Measurements from ENCODE around the gene SMAD6. TPM values are rescaled to one million over a fixed set of nuclear protein-coding genes. Genes with fewer than 3 reads are reported as not detected.

Gene SMAD6
- total RNA-seq, 1 experiment from 2014 or later = 58.6 TPM

DNA sequence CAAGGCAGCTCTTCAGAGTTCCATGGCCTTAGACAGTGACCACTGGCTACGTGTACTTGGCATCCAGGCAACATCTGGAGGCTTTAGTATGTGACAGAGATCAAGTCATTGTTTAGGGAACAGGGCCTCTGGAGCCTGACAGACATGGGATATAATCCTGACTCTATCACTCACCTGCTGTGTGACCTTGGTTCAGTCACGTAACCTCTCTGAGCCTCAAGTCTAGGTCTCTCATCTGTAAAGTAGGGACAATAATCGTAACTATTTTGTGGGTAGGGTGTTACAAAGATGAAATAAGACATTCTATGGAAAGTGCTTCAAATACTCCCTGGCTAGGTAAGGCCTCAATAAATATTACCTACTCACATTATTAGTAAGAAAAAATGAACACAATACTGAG is 114.2 kb downstream of the SMAD6 start:
- TF ChIP-seq, protein P1, sequence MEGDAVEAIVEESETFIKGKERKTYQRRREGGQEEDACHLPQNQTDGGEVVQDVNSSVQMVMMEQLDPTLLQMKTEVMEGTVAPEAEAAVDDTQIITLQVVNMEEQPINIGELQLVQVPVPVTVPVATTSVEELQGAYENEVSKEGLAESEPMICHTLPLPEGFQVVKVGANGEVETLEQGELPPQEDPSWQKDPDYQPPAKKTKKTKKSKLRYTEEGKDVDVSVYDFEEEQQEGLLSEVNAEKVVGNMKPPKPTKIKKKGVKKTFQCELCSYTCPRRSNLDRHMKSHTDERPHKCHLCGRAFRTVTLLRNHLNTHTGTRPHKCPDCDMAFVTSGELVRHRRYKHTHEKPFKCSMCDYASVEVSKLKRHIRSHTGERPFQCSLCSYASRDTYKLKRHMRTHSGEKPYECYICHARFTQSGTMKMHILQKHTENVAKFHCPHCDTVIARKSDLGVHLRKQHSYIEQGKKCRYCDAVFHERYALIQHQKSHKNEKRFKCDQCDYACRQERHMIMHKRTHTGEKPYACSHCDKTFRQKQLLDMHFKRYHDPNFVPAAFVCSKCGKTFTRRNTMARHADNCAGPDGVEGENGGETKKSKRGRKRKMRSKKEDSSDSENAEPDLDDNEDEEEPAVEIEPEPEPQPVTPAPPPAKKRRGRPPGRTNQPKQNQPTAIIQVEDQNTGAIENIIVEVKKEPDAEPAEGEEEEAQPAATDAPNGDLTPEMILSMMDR (IDR thresholded peaks at IDR 0.05; ENCODE audit: unreplicated experiment) = no peak
- peaks cover 4% of the 10 kb centered on the region for H3K36me3 Mint-ChIP-seq (ENCODE audit: insufficient read depth, unreplicated experiment)
- H3K4me3 Mint-ChIP-seq (ENCODE audit: low read depth, unreplicated experiment) = no peak overlapping the region
- CTCF ChIA-PET = no interaction called here
- peaks cover 3% of the 10 kb centered on the region for H3K9me3 Mint-ChIP-seq (ENCODE audit: low read depth, unreplicated experiment)
- H3K4me1 Mint-ChIP-seq (ENCODE audit: low read depth, unreplicated experiment) = peaks cover 26% of the 10 kb centered on the region
- BruUV-seq (replicated peaks) = no TSS peak
- no peaks in the 10 kb centered on the region for H3K27me3 Mint-ChIP-seq (ENCODE audit: unreplicated experiment)
- intact Hi-C loops (cut with micrococcal nuclease; ENCODE audit: unreplicated experiment) = no loop called here
- H3K27ac Mint-ChIP-seq (ENCODE audit: unreplicated experiment) = no peak overlapping the region
- no peak for DNase-seq

DNA sequence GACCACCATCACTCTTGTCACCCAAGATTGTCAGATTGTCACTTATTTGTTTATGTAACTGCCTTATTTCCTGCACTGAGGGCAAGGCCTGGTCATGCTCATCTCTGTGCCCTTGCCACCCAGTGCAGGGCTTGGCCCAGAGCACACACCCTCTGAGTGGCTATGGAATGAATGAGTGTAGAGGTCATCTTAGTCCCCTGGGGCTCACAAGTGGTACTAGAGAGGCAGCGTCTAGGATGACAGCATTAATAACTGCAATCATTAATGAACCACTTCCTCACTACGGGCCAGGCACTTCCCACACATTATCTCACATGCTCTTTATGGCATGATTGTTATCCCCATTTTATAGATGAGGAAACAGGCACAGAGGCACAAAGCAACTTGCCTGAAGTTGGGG is 117.0 kb downstream of the SMAD6 start:
- H3K27ac Mint-ChIP-seq (ENCODE audit: unreplicated experiment) = no peak overlapping the region
- DNase-seq = peak; percentile 26
- no peaks in the 10 kb centered on the region for H3K27me3 Mint-ChIP-seq (ENCODE audit: unreplicated experiment)
- H3K9me3 Mint-ChIP-seq (ENCODE audit: low read depth, unreplicated experiment) = no peaks in the 10 kb centered on the region
- peaks cover 4% of the 10 kb centered on the region for H3K36me3 Mint-ChIP-seq (ENCODE audit: insufficient read depth, unreplicated experiment)
- no TSS peak for BruUV-seq (replicated peaks)
- peaks cover 26% of the 10 kb centered on the region for H3K4me1 Mint-ChIP-seq (ENCODE audit: low read depth, unreplicated experiment)
- TF ChIP-seq, protein P1 (IDR thresholded peaks at IDR 0.05; ENCODE audit: unreplicated experiment) = no peak
- intact Hi-C loops (cut with micrococcal nuclease; ENCODE audit: unreplicated experiment) = no loop called here
- no peak overlapping the region for H3K4me3 Mint-ChIP-seq (ENCODE audit: low read depth, unreplicated experiment)
- CTCF ChIA-PET = interaction anchor here (1.1 to 1.6 kb wide), 2 partner anchors 11 to 46 kb away, joined by 3 to 6 read pairs; no protein-coding TSS in a partner anchor

DNA sequence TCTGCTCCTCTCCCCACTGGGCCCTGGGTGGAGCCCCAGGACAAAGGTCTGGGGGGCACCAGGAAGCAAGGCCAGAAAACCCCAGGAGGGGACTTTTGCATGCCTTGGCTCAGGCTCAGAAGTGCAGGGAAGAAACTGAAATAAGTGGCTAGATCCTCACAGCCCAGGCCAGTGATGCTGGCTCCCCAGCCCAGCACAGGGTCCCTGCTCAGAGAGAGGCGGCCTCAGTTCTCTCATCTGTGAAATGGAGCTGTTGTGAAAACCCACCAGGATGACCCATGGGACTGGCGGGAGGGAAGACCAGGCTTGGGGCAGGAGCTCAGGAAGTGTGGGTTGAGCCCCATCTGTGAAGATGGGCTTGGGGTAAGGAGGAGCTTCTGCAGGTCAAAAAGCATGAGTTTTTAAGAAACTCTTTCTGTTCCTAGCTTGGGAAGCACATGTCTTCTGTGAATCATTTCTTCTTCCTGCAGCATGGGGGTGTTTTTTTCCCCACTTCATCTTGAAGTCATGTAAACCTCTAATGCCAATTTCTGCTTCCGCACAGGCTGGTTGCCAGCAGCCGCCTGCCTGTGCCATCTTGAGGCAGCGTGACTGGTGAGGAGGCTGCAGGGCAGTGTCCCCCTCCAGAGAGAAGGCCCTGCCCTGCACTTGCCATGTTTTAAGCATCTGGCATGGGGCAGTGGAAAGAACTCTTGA is 118.6 kb downstream of the SMAD6 start:
- Mint-ChIP-seq H3K27ac (ENCODE audit: unreplicated experiment) (no peak overlapping the region), H3K9me3 (ENCODE audit: low read depth, unreplicated experiment) (no peaks in the 10 kb centered on the region), H3K27me3 (ENCODE audit: unreplicated experiment) (no peaks in the 10 kb centered on the region), H3K4me3 (ENCODE audit: low read depth, unreplicated experiment) (no peak overlapping the region), H3K36me3 (ENCODE audit: insufficient read depth, unreplicated experiment) (peaks cover 4% of the 10 kb centered on the region), H3K4me1 (ENCODE audit: low read depth, unreplicated experiment) (peaks cover 26% of the 10 kb centered on the region)
- no TSS peak for BruUV-seq (replicated peaks)
- CTCF ChIA-PET = no interaction called here
- TF ChIP-seq, protein P1 (IDR thresholded peaks at IDR 0.05; ENCODE audit: unreplicated experiment) = no peak
- no peak for DNase-seq
- intact Hi-C loops (cut with micrococcal nuclease; ENCODE audit: unreplicated experiment) = no loop called here

DNA sequence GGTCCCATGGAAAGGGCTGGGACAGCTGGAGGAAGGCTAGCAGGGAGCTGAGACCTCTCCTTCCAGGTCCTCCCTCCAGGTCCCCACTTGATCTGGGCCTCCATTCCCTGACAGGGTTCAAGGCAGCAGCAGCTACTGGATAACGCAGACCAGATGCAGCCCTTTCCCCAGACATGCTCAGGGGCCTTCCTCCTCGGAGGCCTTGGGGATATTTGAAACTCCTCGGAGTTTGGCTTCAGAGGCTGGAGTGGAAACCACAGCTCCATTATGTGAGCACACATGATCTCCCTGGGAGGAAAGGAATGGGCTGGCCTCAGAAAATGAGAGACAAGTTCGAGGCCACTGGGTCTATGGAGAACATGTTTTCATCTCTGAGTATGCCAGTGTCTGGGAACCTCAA is 119.3 kb downstream of the SMAD6 start:
- no TSS peak for BruUV-seq (replicated peaks)
- DNase-seq = no peak
- Mint-ChIP-seq H3K27me3 (ENCODE audit: unreplicated experiment) (no peaks in the 10 kb centered on the region), H3K9me3 (ENCODE audit: low read depth, unreplicated experiment) (no peaks in the 10 kb centered on the region), H3K4me1 (ENCODE audit: low read depth, unreplicated experiment) (peaks cover 26% of the 10 kb centered on the region), H3K36me3 (ENCODE audit: insufficient read depth, unreplicated experiment) (peaks cover 4% of the 10 kb centered on the region), H3K4me3 (ENCODE audit: low read depth, unreplicated experiment) (no peak overlapping the region), H3K27ac (ENCODE audit: unreplicated experiment) (no peak overlapping the region)
- CTCF ChIA-PET = no interaction called here
- intact Hi-C loops (cut with micrococcal nuclease; ENCODE audit: unreplicated experiment) = no loop called here
- TF ChIP-seq, protein P1 (IDR thresholded peaks at IDR 0.05; ENCODE audit: unreplicated experiment) = no peak
